NCI-H2227 treated with DMSO at 0.1 percent for 48 hours (cell line): ENCODE measurements around the gene IFNA4.
"Not testable (repeated sequence)": the region's sequence is repeated elsewhere in the genome, so short reads cannot be mapped to it uniquely, and the experiment has no call there.

Experiments used
- DNase-seq: peaks from one replicate; lab custom pipeline; 2025; lab: John Stamatoyannopoulos, UW

The IFNA4 gene

GRCh38 chr9:21187487-21187886, at the start of gene IFNA4:
IFNA4 (minus strand) TSS chr9:21187587; CDS start chr9:21187531, 56 bp downstream.
- DNase-seq: not testable (repeated sequence)

DNA sequence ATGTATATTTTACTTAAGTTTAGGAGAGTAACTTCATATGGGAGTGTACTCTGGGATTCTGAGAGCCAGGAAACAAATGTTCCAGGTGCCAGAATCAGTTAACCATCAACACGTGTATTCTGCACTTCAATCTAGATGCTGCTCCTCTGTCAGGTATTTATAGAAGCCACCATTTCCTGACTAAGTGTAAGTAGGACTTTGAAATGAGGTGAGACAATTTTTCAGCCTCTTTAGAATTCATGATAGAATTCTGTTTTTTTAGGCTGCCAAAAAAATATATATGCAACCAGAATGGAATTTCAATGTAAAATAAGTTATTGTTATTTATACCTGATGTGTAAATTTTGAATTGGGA, 49.0 kb upstream of the IFNA4 start:
- DNase-seq: not testable (repeated sequence)

DNA sequence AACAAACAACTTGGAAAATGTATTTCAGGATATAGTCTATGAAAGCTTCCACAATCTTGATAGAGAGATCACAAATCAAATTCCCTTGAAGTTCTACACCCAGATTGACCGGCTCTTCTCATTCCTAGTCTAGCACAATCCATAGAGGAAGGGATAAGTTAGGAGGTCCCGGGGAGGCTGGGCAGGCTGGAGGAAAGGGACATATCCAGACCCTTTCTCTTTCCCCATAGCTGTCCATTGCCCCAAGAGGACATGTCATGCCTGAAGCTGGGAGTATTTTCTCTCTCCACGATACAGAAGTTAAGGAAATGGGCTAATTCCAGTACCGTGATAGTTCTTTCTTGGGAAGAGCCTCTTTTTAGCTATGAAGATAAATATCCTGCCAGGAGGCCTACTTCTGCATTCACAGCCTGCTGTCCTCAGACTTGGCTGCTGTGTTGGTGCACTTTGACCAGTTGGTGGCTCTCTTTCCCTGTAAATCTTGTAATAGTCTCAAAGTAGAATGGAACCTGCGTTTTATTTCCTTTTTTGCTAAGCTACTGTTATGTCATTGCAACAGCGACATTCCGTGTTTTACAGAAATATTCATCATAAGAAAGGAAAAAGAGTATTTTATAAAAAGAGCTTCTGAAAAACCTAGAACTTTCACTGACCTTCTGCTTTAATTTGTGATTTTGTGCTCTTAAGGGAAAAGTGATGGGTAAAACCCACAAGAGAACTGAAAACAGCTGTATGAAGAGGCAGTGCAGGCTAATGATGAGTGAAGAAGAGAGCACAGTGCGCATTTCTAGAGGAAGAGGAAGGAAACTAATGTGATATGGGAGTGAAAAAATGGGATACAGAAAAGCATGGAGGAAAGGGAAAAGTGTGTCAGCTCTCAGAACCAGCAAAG, 48.3 kb upstream of the IFNA4 start:
- DNase-seq: peak; percentile 5

GRCh38 chr9:21234153-21234687, 46.8 kb upstream of the IFNA4 start:
- DNase-seq: no peak

DNA sequence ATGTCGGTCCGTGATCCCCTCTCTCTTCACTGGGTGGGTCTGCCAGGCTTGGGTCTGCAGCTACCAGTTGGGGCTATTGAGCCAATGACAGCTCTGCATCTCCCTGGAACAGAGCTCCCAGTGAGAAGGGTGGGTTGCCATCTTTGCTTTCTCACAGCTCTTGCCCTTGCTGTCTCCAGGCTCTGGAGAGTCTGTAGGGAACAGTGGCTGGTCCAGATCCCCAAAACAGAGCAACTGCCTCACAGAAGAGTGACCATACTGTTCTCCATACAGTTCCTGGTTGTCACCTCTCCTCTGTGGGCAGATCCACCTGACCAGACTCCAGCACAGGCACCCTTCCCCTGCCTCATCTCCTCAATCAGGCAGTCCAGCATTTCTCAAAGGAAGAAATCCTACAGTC, 45.9 kb upstream of the IFNA4 start:
- DNase-seq: no peak

GRCh38 chr9:21228122-21228521, 40.7 kb upstream of the IFNA4 start, which contains the start of gene IFNA17:
IFNA17 (minus strand) TSS chr9:21228222; CDS start chr9:21228173, 49 bp downstream.
- DNase-seq: no peak

GRCh38 chr9:21217211-21217610, 29.8 kb upstream of the IFNA4 start, which contains the start of gene IFNA16:
IFNA16 (minus strand) TSS chr9:21217311; CDS start chr9:21217305, 6 bp downstream.
- not testable (repeated sequence) for DNase-seq

GRCh38 chr9:21213411-21214326, 26.3 kb upstream of the IFNA4 start:
- DNase-seq: not testable (repeated sequence)

GRCh38 chr9:21212160-21212559, 24.8 kb upstream of the IFNA4 start:
- DNase-seq: not testable (repeated sequence)

DNA sequence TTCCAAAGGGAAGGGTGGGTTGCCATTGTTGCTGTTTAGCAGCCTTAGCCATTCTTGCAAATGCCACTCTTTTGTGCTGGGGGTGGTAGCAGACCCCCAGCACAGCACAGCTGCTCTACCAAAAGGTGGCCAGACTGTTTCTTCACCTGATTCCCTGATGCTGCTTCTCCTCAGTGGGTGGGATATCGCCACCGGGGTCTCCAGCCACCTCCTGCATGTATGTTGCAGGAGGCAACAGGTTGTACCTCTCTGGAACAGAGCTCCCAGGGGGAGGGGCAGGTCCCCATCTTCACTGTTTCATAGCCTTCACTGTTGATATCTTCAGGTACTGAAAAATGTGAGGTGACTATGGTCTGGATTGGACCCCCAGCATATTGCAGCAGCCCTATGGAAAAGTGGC, 23.4 kb upstream of the IFNA4 start:
- not testable (repeated sequence) for DNase-seq

DNA sequence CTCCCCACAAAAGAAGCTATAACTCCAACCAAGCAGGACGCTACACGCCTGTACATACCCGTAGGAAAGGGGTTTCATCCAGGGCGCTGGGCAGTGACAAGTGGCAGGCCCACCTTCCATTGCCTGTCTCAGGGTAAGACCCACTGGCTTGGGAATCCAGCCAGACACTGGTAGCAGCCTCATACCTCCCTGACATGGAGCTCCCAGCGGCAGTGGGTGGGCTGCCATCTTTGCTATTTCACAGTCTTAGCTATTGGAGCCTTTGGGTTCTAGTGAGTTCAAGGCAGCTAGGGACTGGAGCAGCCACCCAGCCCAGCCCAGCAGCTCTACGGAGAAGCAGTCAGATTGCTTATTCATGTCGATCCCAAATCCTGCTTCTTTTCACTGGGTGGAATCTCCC, 22.9 kb upstream of the IFNA4 start:
- DNase-seq: no peak

DNA sequence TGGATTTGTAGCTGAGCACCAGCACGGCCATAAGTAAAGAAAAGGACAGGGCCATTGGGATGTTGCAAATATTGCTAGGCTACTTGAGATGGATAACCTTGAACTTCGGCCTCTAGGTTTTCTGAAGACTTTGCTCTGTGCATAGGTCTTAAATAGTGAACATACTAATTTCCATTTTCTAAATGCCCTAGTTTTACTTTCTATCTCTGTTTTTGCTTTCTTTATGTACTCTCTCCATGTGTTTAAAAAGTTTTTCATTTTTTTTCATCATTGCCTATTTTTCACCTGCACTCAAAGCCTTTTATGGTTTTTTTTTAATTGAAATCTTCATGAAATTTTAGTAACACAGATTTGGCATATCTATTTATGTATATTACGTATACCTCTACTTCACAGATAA, 19.7 kb upstream of the IFNA4 start, which contains the start of gene IFNA10:
Gene IFNA10, minus strand, starts transcription at position 101 of the 400 bp plus-strand sequence. Its CDS starts 46 bp downstream, at position 55.
- DNase-seq: not testable (repeated sequence)

- no peak for DNase-seq
These were observed 17.8 kb upstream of the IFNA4 start for GRCh38 chr9:21205204-21205603.

GRCh38 chr9:21202105-21202504, 14.7 kb upstream of the IFNA4 start, which contains the start of gene IFNA7:
IFNA7 (minus strand) TSS chr9:21202205; CDS start chr9:21202165, 40 bp downstream.
- DNase-seq: not testable (repeated sequence)

GRCh38 chr9:21194867-21195776, 7.7 kb upstream of the IFNA4 start:
- DNase-seq: not testable (repeated sequence)

DNA sequence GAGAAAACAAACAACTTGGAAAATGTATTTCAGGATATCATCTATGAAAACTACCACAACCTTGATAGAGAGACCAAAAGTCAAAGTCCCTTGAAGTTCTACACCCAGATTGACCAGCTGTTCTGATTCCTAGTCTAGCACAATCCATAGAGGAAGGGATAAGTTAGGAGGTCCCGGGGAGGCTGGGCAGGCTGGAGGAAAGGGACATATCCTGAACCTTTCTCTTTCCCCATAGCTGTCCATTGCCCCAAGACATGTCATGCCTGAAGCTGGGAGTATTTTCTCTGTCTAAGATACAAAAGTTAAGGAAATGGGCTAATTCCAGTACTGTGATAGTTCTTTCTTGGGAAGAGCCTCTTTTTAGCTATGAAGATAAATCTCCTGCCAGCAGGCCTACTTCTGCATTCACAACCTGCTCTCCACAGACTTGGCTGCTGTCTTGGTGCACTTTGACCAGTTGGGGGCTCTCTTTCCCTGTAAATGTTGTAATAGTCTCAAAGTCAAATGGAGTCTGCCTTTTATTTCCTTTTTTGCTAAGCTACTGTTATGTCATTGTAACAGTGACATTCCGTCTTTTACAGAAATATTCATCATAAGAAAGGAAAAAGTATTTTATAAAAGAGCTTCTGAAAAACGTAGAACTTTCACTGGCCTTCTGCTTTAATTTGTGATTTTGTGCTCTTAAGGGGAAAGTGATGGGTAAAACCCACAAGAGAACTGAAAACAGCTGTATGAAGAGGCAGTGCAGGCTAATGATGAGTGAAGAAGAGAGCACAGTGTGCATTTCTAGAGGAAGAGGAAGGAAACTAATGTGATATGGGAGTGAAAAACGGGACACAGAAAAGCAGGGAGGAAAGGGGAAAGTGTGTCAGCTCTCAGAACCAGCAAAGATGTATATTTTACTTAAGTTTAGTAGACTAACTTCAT, 4.3 kb downstream of the IFNA4 start:
- not testable (repeated sequence) for DNase-seq

DNA sequence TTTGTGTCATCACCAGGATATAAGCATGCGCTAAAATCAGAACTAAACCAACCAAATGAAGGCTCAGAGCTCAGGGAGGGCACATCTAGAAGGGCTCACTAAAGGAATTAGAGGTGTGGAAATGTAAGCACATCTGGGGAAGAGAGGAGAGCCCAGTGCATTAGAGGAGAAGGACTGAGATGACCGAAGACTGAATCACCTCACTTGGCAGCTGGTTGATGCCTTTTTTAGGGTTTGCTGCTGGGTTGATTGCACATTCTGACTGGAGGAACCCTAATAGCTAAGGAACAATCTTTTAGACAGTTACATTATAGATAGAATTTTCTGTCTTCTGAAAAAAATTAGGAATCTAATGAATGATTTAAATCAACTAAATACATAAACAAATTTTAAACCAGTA, 12.7 kb downstream of the IFNA4 start:
- no peak for DNase-seq

- no peak for DNase-seq
These were observed 15.2 kb downstream of the IFNA4 start for GRCh38 chr9:21172156-21172555.

- no peak for DNase-seq
These were observed 16.0 kb downstream of the IFNA4 start for GRCh38 chr9:21171351-21171750.

GRCh38 chr9:21166560-21166959, 20.8 kb downstream of the IFNA4 start, which contains the start of gene IFNA21:
IFNA21 (minus strand) TSS chr9:21166660; CDS start chr9:21166612, 48 bp downstream.
- DNase-seq: not testable (repeated sequence)
